Upper lobe of left lung (tissue), 4 donors: ENCODE results near the gene LMBR1.
"Not testable (repeated sequence)": the region's sequence is repeated elsewhere in the genome, so short reads cannot be mapped to it uniquely, and the experiment has no call there.

Experiments
- CTCF ChIP-seq, 6 experiments: fragments of 450-650 bp in 4 of 6; fragments of 200-600 bp in 2 of 6; sonication (generic) in 2 of 6; IDR thresholded peaks; one replicate each; pipeline ENCODE4 v1.5.1; 2016 to 2019; ENCODE audit warnings: antibody characterized with exemption in 6 of 6
- EP300 ChIP-seq, 4 donors: sonication (generic); formaldehyde crosslinking; IDR thresholded peaks; one replicate each; pipeline ENCODE4 v1.5.1; 2017; ENCODE audit warnings: antibody characterized with exemption in 4 of 4, control low read depth in 2 of 4

- not testable (repeated sequence) for TF ChIP-seq CTCF, EP300 (IDR thresholded peaks at IDR 0.05)
Measured at GRCh38 chr7:156862022-156862421, 31.0 kb downstream of the LMBR1 start.
